GM21825 (cell line): Measurements from ENCODE around the gene TBX4.

ENCODE experiments used
- ATAC-seq: cut with Tn5 transposase; IDR thresholded peaks from one replicate; pipeline ENCODE4 v1.9.1; 2021; ENCODE audit warnings: mild to moderate bottlenecking, moderate library complexity; ENCODE audit not compliant: unreplicated experiment

Gene TBX4

GRCh38 chr17:61453566-61454380 lies 1.6 kb downstream of the TBX4 start:
- ATAC-seq: no peak

- no peak for ATAC-seq
These were observed 2.4 kb downstream of the TBX4 start for GRCh38 chr17:61454381-61455323.

DNA sequence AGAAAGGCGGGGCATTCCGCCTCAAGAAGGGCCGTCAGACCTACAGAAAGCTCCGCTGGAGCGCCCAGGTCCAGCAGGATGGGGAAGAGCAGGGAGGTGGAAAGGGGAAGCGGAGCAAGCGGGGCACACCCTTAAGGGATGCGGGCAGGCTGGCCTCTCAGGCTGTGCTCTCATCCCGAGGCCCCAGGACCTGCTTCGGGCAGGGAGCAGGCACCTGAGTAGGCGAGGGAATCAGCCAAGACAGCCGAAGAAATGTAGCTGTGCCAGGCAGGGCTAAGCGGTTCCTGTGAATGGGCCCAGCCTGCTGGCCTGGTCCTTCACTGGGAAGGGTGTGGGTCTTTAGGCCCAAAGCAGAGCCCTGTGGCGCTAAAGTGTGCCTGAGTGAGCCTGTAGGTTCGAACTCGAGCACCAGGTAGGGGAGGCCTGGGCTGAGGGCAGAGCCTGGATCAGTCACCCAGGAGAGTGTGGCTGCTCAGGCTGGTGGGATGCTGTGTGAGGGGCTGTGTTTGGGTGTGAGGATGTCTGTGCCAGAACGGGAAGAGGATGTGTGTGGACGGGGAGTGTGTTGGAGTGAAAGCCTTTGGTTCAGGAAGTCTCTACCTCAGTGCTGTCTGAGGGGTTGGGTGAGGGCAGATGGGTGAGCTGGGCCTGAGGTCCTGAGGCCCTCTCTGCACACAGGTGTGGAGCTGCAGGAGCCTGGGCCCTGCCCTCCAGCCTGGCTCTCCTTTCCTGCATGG lies 3.3 kb downstream of the TBX4 start:
- no peak for ATAC-seq

- no peak for ATAC-seq
These were observed 3.9 kb downstream of the TBX4 start for GRCh38 chr17:61456061-61456681.

DNA sequence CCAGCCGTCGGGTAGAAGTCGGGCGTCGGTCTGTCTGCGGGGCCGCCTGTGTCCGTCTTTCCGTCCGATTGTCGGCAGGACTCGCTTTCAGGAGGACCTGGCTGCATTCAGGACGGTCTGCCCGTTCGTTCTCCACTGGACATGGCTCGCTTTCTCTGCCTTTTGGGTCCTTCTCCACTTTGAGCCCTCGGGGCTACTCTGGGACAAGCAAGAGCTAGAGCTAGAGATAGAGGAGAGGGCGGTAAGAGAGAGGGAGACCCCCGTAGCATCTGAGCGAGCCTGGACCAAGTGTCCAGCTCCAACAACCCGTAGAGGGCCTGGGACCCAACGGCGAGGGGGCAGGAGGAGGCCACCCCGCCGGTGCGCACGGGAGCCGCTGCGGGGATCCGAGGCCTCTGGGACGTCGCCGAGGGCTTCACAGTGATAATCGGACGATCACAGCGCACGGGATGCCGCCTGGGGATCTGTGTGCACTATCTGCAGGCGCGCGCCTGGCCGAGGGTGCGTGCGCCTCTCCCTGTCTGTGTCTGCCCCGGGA lies 4.5 kb downstream of the TBX4 start:
- no peak for ATAC-seq

- ATAC-seq: no peak
These were observed 5.2 kb downstream of the TBX4 start for GRCh38 chr17:61457226-61457983.

- no peak for ATAC-seq
These were observed 5.8 kb downstream of the TBX4 start for GRCh38 chr17:61458000-61458399.

- no peak for ATAC-seq
These were observed 6.4 kb downstream of the TBX4 start for GRCh38 chr17:61458421-61459141.

- no peak for ATAC-seq
These were observed 7.1 kb downstream of the TBX4 start for GRCh38 chr17:61459142-61459809.

- no peak for ATAC-seq
These were observed 7.9 kb downstream of the TBX4 start for GRCh38 chr17:61459939-61460718.

- ATAC-seq: no peak
These were observed 8.8 kb downstream of the TBX4 start for GRCh38 chr17:61460796-61461585.

DNA sequence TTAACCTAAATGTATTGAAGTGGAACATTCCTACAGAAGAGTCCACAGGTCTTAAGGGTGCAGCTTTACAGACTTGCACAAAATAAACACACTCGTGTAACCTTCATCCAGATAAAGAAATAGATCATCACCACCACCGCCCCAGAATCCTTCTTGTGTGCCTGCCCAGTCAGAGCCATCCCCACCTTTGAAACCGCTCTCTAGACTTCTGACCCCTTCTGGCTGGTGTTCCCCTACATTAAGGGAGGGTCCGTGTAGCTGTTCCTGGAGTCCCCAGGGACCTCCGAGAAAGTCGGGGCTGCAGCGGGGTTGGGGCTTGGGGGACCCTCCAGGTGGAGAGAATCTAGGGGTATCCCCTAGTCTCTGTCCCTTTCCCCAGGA lies 9.4 kb downstream of the TBX4 start:
- no peak for ATAC-seq

GRCh38 chr17:61461967-61462718 lies 9.9 kb downstream of the TBX4 start:
- no peak for ATAC-seq

- no peak for ATAC-seq
These were observed 10.6 kb downstream of the TBX4 start for GRCh38 chr17:61462719-61463315.

- ATAC-seq: no peak
These were observed 11.3 kb downstream of the TBX4 start for GRCh38 chr17:61463316-61464129.
